IMR-90 (cell line): ENCODE measurements around the gene ERCC8. TPM values are rescaled to one million over a fixed set of nuclear protein-coding genes. Genes with fewer than 3 reads are reported as not detected.

Source experiments
- ATAC-seq: fragments of 200-7000 bp; cut with Tn5 transposase; 2 replicates; pipeline ENCODE4 v1.9.1; 2020; ENCODE audit warnings: low read depth, mild to moderate bottlenecking, moderate library complexity
- BruUV-seq: library from RNA; stranded (reverse); fragments of 400-500 nt; replicated peaks from 2 replicates; lab custom pipeline; 2021; lab: Mats Ljungman, UMichigan
- CTCF ChIA-PET: fragments of 300-600 bp; formaldehyde crosslinking; extraction: SDS; loops from one replicate; lab custom pipeline; 2021; ENCODE audit warnings: antibody characterized with exemption; lab: Yijun Ruan, JAX
- POLR2A ChIA-PET: fragments of 300-600 bp; sonication (Branson Sonifier 250); formaldehyde crosslinking; loops from one replicate; lab custom pipeline; 2022; ENCODE audit warnings: antibody characterized with exemption; ENCODE audit not compliant: unreplicated experiment; lab: Charles Lee
- DNase-seq: peaks from one replicate; pipeline ENCODE4 v3.0.0; 2013
- H2AFZ ChIP-seq: replicated peaks from 2 replicates; pipeline ENCODE3; 2013; ENCODE audit warnings: low read length, mild to moderate bottlenecking; ENCODE audit not compliant: poor library complexity
- H2AK5ac ChIP-seq: 2 replicates; pipeline ENCODE4 v1.6.1; 2013; ENCODE audit warnings: low read depth, low read length, inconsistent platforms
- H2AK9ac ChIP-seq: replicated peaks from 2 replicates; pipeline ENCODE3; 2013; ENCODE audit warnings: mild to moderate bottlenecking, low read depth, low read length, moderate library complexity; ENCODE audit not compliant: poor library complexity
- H2BK120ac ChIP-seq: 2 replicates; pipeline ENCODE4 v1.6.1; 2013; ENCODE audit warnings: low read depth, low read length, inconsistent platforms
- H2BK15ac ChIP-seq: 3 replicates; pipeline ENCODE4 v1.6.1; 2013; ENCODE audit warnings: low read depth, low read length, inconsistent platforms
- H2BK20ac ChIP-seq: 2 replicates; pipeline ENCODE4 v1.6.1; 2013; ENCODE audit warnings: low read depth, mild to moderate bottlenecking, inconsistent platforms, low read length, moderate library complexity
- H2BK5ac ChIP-seq: 2 replicates; pipeline ENCODE4 v1.6.1; 2013; ENCODE audit warnings: mild to moderate bottlenecking, low read depth, low read length, inconsistent platforms; ENCODE audit not compliant: poor library complexity, severe bottlenecking
- H3K14ac ChIP-seq: replicated peaks from 2 replicates; pipeline ENCODE4 v1.6.1; 2013; ENCODE audit warnings: low read depth, low read length, inconsistent platforms
- H3K18ac ChIP-seq: 2 replicates; pipeline ENCODE4 v1.6.1; 2013; ENCODE audit warnings: low read depth, low read length, control low read depth
- H3K23ac ChIP-seq: 2 replicates; pipeline ENCODE4 v1.6.1; 2013; ENCODE audit warnings: low read depth, low read length, inconsistent platforms
- H3K27ac ChIP-seq: 2 replicates; pipeline ENCODE4 v1.5.1; 2013; ENCODE audit warnings: mild to moderate bottlenecking, control low read depth, low read length; ENCODE audit not compliant: insufficient read depth
- H3K27me3 ChIP-seq: 2 replicates; pipeline ENCODE4 v1.6.1; 2013; ENCODE audit warnings: low read length; ENCODE audit not compliant: control insufficient read depth, insufficient read depth
- H3K36me3 ChIP-seq: 2 replicates; pipeline ENCODE4 v1.6.1; 2013; ENCODE audit warnings: low read length, mixed read lengths; ENCODE audit not compliant: control insufficient read depth, insufficient read depth
- H3K4ac ChIP-seq: 2 replicates; pipeline ENCODE4 v1.6.1; 2013; ENCODE audit warnings: low read depth, low read length, inconsistent platforms
- H3K4me1 ChIP-seq: 2 replicates; pipeline ENCODE4 v1.6.1; 2013; ENCODE audit warnings: low read length, mixed read lengths; ENCODE audit not compliant: control insufficient read depth, insufficient read depth
- H3K4me2 ChIP-seq: 2 replicates; pipeline ENCODE4 v1.6.1; 2013; ENCODE audit warnings: low read depth, mild to moderate bottlenecking, control low read depth, low read length, moderate library complexity
- H3K4me3 ChIP-seq: 2 replicates; pipeline ENCODE4 v1.5.1; 2013; ENCODE audit warnings: low read depth, mild to moderate bottlenecking, control low read depth, low read length, moderate library complexity; ENCODE audit not compliant: insufficient read depth
- H3K56ac ChIP-seq: 2 replicates; pipeline ENCODE4 v1.6.1; 2013; ENCODE audit warnings: low read length, inconsistent platforms; ENCODE audit not compliant: insufficient read depth; ENCODE audit errors: extremely low read depth
- H3K79me1 ChIP-seq, 2 experiments: 2 replicates each; pipeline ENCODE4 v1.6.1; 2013; ENCODE audit warnings: low read length in 2 of 2, inconsistent platforms in 1 of 2, low read depth in 1 of 2
- H3K9ac ChIP-seq: 2 replicates; pipeline ENCODE4 v1.6.1; 2013; ENCODE audit warnings: low read depth, low read length, control low read depth
- H3K9me1 ChIP-seq: 2 replicates; pipeline ENCODE4 v1.6.1; 2013; ENCODE audit warnings: low read length, inconsistent platforms; ENCODE audit not compliant: insufficient read depth
- H3K9me3 ChIP-seq: 2 replicates; pipeline ENCODE4 v1.6.1; 2013; ENCODE audit warnings: low read length; ENCODE audit not compliant: control insufficient read depth, insufficient read depth
- H4K20me1 ChIP-seq: 2 replicates; pipeline ENCODE4 v1.6.1; 2013; ENCODE audit warnings: low read length, inconsistent platforms; ENCODE audit not compliant: insufficient read depth
- H4K5ac ChIP-seq: 2 replicates; pipeline ENCODE4 v1.6.1; 2013; ENCODE audit warnings: mild to moderate bottlenecking, low read depth, low read length, control low read depth
- H4K8ac ChIP-seq, 2 experiments: 2 replicates each; pipeline ENCODE4 v1.6.1; 2013; ENCODE audit warnings: low read depth in 2 of 2, low read length in 2 of 2, control low read depth in 1 of 2, inconsistent platforms in 1 of 2
- H4K91ac ChIP-seq: 2 replicates; pipeline ENCODE4 v1.6.1; 2013; ENCODE audit warnings: low read depth, low read length, inconsistent platforms; ENCODE audit not compliant: insufficient read depth
- CHD1 ChIP-seq: IDR thresholded peaks from 2 replicates; pipeline ENCODE4 v1.6.1; 2012; ENCODE audit warnings: low read depth, low read length, improper control_type of control experiment
- CTCF ChIP-seq: conservative IDR thresholded peaks from 2 replicates; pipeline ENCODE4 v1.5.1; 2012; ENCODE audit warnings: mild to moderate bottlenecking, low read depth, low read length, improper control_type of control experiment
- MAZ ChIP-seq: IDR thresholded peaks from 2 replicates; pipeline ENCODE4 v1.6.1; 2012; ENCODE audit warnings: low read depth, mild to moderate bottlenecking, low read length, improper control_type of control experiment, moderate library complexity, borderline replicate concordance
- NFE2L2 ChIP-seq: fragments of 150-350 bp; IDR thresholded peaks from 2 replicates; pipeline ENCODE4 v1.6.1; 2016; ENCODE audit warnings: low read depth, mild to moderate bottlenecking, low read length
- POLR2A ChIP-seq: IDR thresholded peaks from 2 replicates; pipeline ENCODE4 v1.6.1; 2012; ENCODE audit warnings: mild to moderate bottlenecking, low read depth, low read length
- RAD21 ChIP-seq: IDR thresholded peaks from 2 replicates; pipeline ENCODE4 v1.6.1; 2012; ENCODE audit warnings: low read length, improper control_type of control experiment
- dilution Hi-C: fragments of 300-500 bp; cut with HindIII; formaldehyde crosslinking; loops from one replicate; pipeline ENCODE4 v1.14.3; 2018; ENCODE audit warnings: low sequenced_read_pairs; ENCODE audit not compliant: unreplicated experiment
- in situ Hi-C: fragments of 300-500 bp; cut with MboI; formaldehyde crosslinking; loops from 3 replicates; pipeline ENCODE4 v1.14.3; 2019; ENCODE audit warnings: low sequenced_read_pairs, inconsistent platforms, mixed read lengths
- intact Hi-C: fragments of 100-400 bp; cut with micrococcal nuclease; formaldehyde crosslinking; loops from 2 replicates; pipeline ENCODE4 v1.10.0; 2022
- polyA plus RNA-seq, 3 experiments: library from polyadenylated mRNA; depleted of rRNA; stranded (reverse); fragments of >200 nt; gene quantifications; 2 replicates each; pipeline ENCODE4 v1.2.3, GENCODE V29; 2012; ENCODE audit warnings: low replicate concordance in 1 of 3
- total RNA-seq: library from RNA; depleted of rRNA; stranded (reverse); fragments of >200 nt; gene quantifications from 2 replicates; pipeline ENCODE4 v1.2.3, GENCODE V29; 2012

ERCC8 gene
- total and polyA plus RNA-seq, 2 of the 4 experiments (the other 2 are of a cell fraction): 12.6 to 29.2 TPM

- Histone ChIP-seq H2BK15ac (no peak overlapping the region), H2BK120ac (no peak overlapping the region), H2BK20ac (no peak overlapping the region), H4K8ac (no peak overlapping the region), H2AK5ac (no peak overlapping the region), H4K20me1 (no peaks in the 10 kb centered on the region), H3K4me2 (no peak overlapping the region), H3K27ac (no peak overlapping the region), H2AK9ac (no peak overlapping the region), H4K5ac (no peak overlapping the region), H3K23ac (no peak overlapping the region), H2BK5ac (no peak overlapping the region), H3K9me1 (no peaks in the 10 kb centered on the region), H4K91ac (no peak overlapping the region), H3K4ac (no peak overlapping the region), H3K79me1 (no peaks in the 10 kb centered on the region), H3K14ac (no peak overlapping the region), H3K9me3 (no peaks in the 10 kb centered on the region), H2AFZ (no peak overlapping the region), H3K9ac (no peak overlapping the region), H3K36me3 (0 out of 2 replicates have a peak, but pooled peaks cover 1% of the 10 kb centered on the region), H3K18ac (no peak overlapping the region), H3K4me3 (no peak overlapping the region), H3K4me1 (peaks cover 3% of the 10 kb centered on the region; the same call in 1 of the 2 replicates), H3K27me3 (no peaks in the 10 kb centered on the region), H3K56ac (no peak overlapping the region)
- no TSS peak for BruUV-seq
- in situ Hi-C loops (no loop called here), dilution Hi-C loops (no loop called here), intact Hi-C loops (no loop called here)
- DNase-seq: peak; percentile 56
- peak; percentile 77 for ATAC-seq
- CTCF ChIA-PET: no interaction called here
- POLR2A ChIA-PET: no interaction called here
- TF ChIP-seq CHD1 (no peak), NFE2L2 (no peak), CTCF (no peak), POLR2A (no peak), RAD21 (no peak), MAZ (no peak)
Measured at GRCh38 chr5:60916646-60917045, 28.2 kb downstream of the ERCC8 start.
